IPS-18a (cell line): ENCODE data around the gene SFSWAP.
A peak's percentile ranks its signal among the peaks of the same experiment; 100 is the strongest.

Source experiments
- H3K27ac ChIP-seq: one replicate; pipeline ENCODE4 v1.5.1; 2013; ENCODE audit warnings: low read length
- H3K27me3 ChIP-seq: one replicate; pipeline ENCODE4 v1.6.1; 2013; ENCODE audit warnings: mild to moderate bottlenecking, low read length; ENCODE audit not compliant: control insufficient read depth, insufficient read depth
- H3K36me3 ChIP-seq: one replicate; pipeline ENCODE4 v1.6.1; 2013; ENCODE audit warnings: low read depth, low read length; ENCODE audit not compliant: control insufficient read depth
- H3K4me1 ChIP-seq: one replicate; pipeline ENCODE4 v1.6.1; 2013; ENCODE audit warnings: low read depth, low read length; ENCODE audit not compliant: control insufficient read depth
- H3K4me3 ChIP-seq: one replicate; pipeline ENCODE4 v1.5.1; 2013; ENCODE audit warnings: low read length
- H3K9ac ChIP-seq: one replicate; pipeline ENCODE4 v1.6.1; 2013; ENCODE audit warnings: mild to moderate bottlenecking, low read length, moderate library complexity
- H3K9me3 ChIP-seq: one replicate; pipeline ENCODE4 v1.6.1; 2013; ENCODE audit warnings: low read depth, low read length; ENCODE audit not compliant: control insufficient read depth

The SFSWAP gene

GRCh38 chr12:131709226-131709625 is 1.7 kb upstream of the SFSWAP start:
- Histone ChIP-seq H3K36me3 (peaks cover 4% of the 10 kb centered on the region), H3K9ac (no peak overlapping the region), H3K27ac (no peak overlapping the region), H3K4me3 (no peak overlapping the region), H3K4me1 (peaks cover 10% of the 10 kb centered on the region), H3K27me3 (no peaks in the 10 kb centered on the region), H3K9me3 (no peaks in the 10 kb centered on the region)

- H3K4me1 ChIP-seq: peaks cover 10% of the 10 kb centered on the region
- no peak overlapping the region for H3K27ac ChIP-seq
- peaks cover 29% of the 10 kb centered on the region for H3K36me3 ChIP-seq
- no peaks in the 10 kb centered on the region for H3K27me3 ChIP-seq
- peak overlapping the region; percentile 93 for H3K4me3 ChIP-seq
- H3K9me3 ChIP-seq: no peaks in the 10 kb centered on the region
- peak overlapping the region; percentile 97 for H3K9ac ChIP-seq
These were observed 788 bp downstream of the SFSWAP start for GRCh38 chr12:131711551-131712205.

GRCh38 chr12:131713349-131713748 is 2.5 kb downstream of the SFSWAP start:
- Histone ChIP-seq H3K27ac (no peak overlapping the region), H3K9me3 (no peaks in the 10 kb centered on the region), H3K9ac (no peak overlapping the region), H3K4me1 (peaks cover 10% of the 10 kb centered on the region), H3K27me3 (no peaks in the 10 kb centered on the region), H3K36me3 (peaks cover 43% of the 10 kb centered on the region), H3K4me3 (no peak overlapping the region)

GRCh38 chr12:131714759-131715158 is 3.9 kb downstream of the SFSWAP start:
- Histone ChIP-seq H3K4me3 (no peak overlapping the region), H3K4me1 (peaks cover 10% of the 10 kb centered on the region), H3K27ac (no peak overlapping the region), H3K36me3 (peaks cover 57% of the 10 kb centered on the region), H3K9ac (no peak overlapping the region), H3K9me3 (no peaks in the 10 kb centered on the region), H3K27me3 (no peaks in the 10 kb centered on the region)

GRCh38 chr12:131716282-131716681 is 5.4 kb downstream of the SFSWAP start:
- no peak overlapping the region for H3K27ac ChIP-seq
- H3K27me3 ChIP-seq: no peaks in the 10 kb centered on the region
- H3K4me1 ChIP-seq: peaks cover 15% of the 10 kb centered on the region
- no peaks in the 10 kb centered on the region for H3K9me3 ChIP-seq
- no peak overlapping the region for H3K4me3 ChIP-seq
- H3K9ac ChIP-seq: no peak overlapping the region
- H3K36me3 ChIP-seq: peaks cover 71% of the 10 kb centered on the region

GRCh38 chr12:131720241-131720640 is 9.4 kb downstream of the SFSWAP start:
- H3K36me3 ChIP-seq: peaks cover 69% of the 10 kb centered on the region
- no peak overlapping the region for H3K27ac ChIP-seq
- H3K27me3 ChIP-seq: no peaks in the 10 kb centered on the region
- no peak overlapping the region for H3K4me3 ChIP-seq
- no peaks in the 10 kb centered on the region for H3K9me3 ChIP-seq
- H3K9ac ChIP-seq: no peak overlapping the region
- H3K4me1 ChIP-seq: peaks cover 35% of the 10 kb centered on the region

- H3K4me3 ChIP-seq: no peak overlapping the region
- no peak overlapping the region for H3K9ac ChIP-seq
These were observed 10.0 kb downstream of the SFSWAP start for GRCh38 chr12:131720921-131721320.

GRCh38 chr12:131721548-131721947 is 10.7 kb downstream of the SFSWAP start:
- no peak overlapping the region for H3K9ac ChIP-seq
- peaks cover 64% of the 10 kb centered on the region for H3K36me3 ChIP-seq
- no peak overlapping the region for H3K4me3 ChIP-seq
- H3K27me3 ChIP-seq: no peaks in the 10 kb centered on the region
- no peak overlapping the region for H3K27ac ChIP-seq
- no peaks in the 10 kb centered on the region for H3K9me3 ChIP-seq
- H3K4me1 ChIP-seq: peaks cover 37% of the 10 kb centered on the region

More at GRCh38 chr12:131720921-131721320, 10.0 kb downstream of the SFSWAP start:
- Histone ChIP-seq H3K4me1 (peaks cover 37% of the 10 kb centered on the region), H3K27ac (peak overlapping the region; percentile 28), H3K9me3 (no peaks in the 10 kb centered on the region), H3K27me3 (no peaks in the 10 kb centered on the region), H3K36me3 (peaks cover 68% of the 10 kb centered on the region)

GRCh38 chr12:131723532-131723931 is 12.6 kb downstream of the SFSWAP start:
- H3K9me3 ChIP-seq: no peaks in the 10 kb centered on the region
- no peak overlapping the region for H3K4me3 ChIP-seq
- H3K27me3 ChIP-seq: no peaks in the 10 kb centered on the region
- H3K36me3 ChIP-seq: peaks cover 67% of the 10 kb centered on the region
- peaks cover 37% of the 10 kb centered on the region for H3K4me1 ChIP-seq
- peak overlapping the region; percentile 70 for H3K27ac ChIP-seq
- H3K9ac ChIP-seq: peak overlapping the region; percentile 46

- Histone ChIP-seq H3K27ac (peak overlapping the region; percentile 69), H3K36me3 (peaks cover 62% of the 10 kb centered on the region), H3K4me3 (no peak overlapping the region), H3K9ac (no peak overlapping the region), H3K27me3 (no peaks in the 10 kb centered on the region), H3K9me3 (no peaks in the 10 kb centered on the region), H3K4me1 (peaks cover 40% of the 10 kb centered on the region)
These were observed 13.6 kb downstream of the SFSWAP start for GRCh38 chr12:131724534-131724933.

- no peak overlapping the region for H3K9ac ChIP-seq
- H3K4me3 ChIP-seq: no peak overlapping the region
- H3K27ac ChIP-seq: peak overlapping the region; percentile 69
These were observed 14.6 kb downstream of the SFSWAP start for GRCh38 chr12:131725503-131725902.

GRCh38 chr12:131728720-131729119 is 17.8 kb downstream of the SFSWAP start:
- Histone ChIP-seq H3K4me3 (no peak overlapping the region), H3K9ac (no peak overlapping the region), H3K4me1 (peaks cover 29% of the 10 kb centered on the region), H3K36me3 (peaks cover 68% of the 10 kb centered on the region), H3K27ac (no peak overlapping the region), H3K9me3 (no peaks in the 10 kb centered on the region), H3K27me3 (no peaks in the 10 kb centered on the region)

More at GRCh38 chr12:131725503-131725902, 14.6 kb downstream of the SFSWAP start:
- Histone ChIP-seq H3K4me1 (peaks cover 49% of the 10 kb centered on the region), H3K9me3 (no peaks in the 10 kb centered on the region), H3K36me3 (peaks cover 57% of the 10 kb centered on the region), H3K27me3 (no peaks in the 10 kb centered on the region)
